SK-N-DZ (cell line): Measurements from ENCODE around the gene GAGE12J. TPM values are rescaled to one million over a fixed set of nuclear protein-coding genes. Genes with fewer than 3 reads are reported as not detected.
"Not testable (repeated sequence)": the region's sequence is repeated elsewhere in the genome, so short reads cannot be mapped to it uniquely, and the experiment has no call there.

Experiments
- DNase-seq: peaks from one replicate; pipeline ENCODE4 v3.0.0-alpha.2; 2015; ENCODE audit warnings: low spot score
- polyA plus RNA-seq, 2 experiments: library from polyadenylated mRNA; depleted of rRNA; stranded (reverse); fragments of >200 nt; gene quantifications; 2 replicates each; pipeline ENCODE4 v1.2.3, GENCODE V29; 2014

The GAGE12J gene, protein sequence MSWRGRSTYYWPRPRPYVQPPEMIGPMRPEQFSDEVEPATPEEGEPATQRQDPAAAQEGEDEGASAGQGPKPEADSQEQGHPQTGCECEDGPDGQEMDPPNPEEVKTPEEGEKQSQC
- polyA plus RNA-seq (2014; cell fraction: cytosol; rRNA removed) = not detected in 2 replicates
- not detected in 2 replicates for polyA plus RNA-seq (2014; cell fraction: nucleus; rRNA removed)

DNA sequence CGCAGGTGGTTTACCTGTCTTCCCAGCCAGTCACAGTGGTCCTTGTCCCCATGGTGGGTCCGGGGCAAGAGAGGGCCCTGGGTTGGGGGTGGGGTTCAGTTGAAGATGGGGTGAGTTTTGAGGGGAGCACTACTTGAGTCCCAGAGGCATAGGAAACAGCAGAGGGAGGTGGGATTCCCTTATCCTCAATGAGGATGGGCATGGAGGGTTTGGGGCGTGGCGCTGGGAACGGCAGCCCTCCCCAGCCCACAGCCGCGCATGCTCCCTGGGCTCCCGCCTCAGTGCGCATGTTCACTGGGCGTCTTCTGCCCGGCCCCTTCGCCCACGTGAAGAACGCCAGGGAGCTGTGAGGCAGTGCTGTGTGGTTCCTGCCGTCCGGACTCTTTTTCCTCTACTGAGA lies at the start of gene GAGE12J:
TSS of gene GAGE12J (plus strand) at position 301 of the 400 bp plus-strand sequence. CDS start 1,157 bp downstream, outside the sequence.
- DNase-seq = not testable (repeated sequence)

DNA sequence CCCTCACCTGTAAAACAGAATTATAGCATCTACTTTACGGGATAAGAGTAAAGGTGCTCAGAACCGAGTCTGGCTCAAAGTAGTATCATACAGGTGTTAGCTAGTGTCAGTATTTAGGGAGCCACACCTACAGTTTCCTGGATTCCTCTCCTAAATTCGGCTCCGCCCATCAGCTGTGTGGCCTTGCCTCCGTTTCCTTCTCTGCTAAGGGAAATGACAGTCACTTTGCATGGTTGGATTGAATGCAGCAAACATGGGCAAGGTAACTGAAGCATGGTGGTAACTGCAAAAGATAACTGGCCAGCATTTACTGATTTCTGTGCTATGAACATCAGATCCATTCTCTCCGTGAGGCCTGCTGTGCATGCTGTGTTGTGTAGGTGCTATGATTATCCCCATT lies 49.4 kb upstream of the GAGE12J start:
- DNase-seq = no peak

DNA sequence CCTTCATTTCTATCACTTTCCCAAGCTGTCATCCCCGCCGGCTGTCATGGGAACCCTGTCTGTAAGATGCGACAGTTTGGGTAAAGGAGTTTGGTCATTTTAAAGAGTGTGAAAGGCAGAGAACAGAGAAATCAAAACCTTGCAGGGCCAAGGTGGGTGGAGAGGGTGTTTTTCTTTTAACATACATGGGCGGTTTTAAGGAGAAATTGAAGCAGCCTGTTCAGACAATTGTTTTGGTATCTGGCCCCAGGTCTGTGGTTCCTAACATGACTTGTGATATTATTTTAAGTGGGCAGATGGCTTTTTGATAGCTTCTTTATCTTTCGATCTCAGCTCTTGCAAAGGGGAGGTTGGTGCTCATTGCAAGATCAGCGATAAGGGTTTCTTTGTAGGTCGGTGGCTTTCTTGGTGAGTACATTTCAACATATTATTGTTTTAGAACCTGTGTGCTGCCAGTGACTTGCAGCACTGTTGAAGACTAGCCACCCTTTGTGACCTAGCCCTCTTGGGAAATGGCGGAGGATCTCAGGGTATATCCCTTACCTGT lies 48.6 kb upstream of the GAGE12J start:
- DNase-seq = no peak

DNA sequence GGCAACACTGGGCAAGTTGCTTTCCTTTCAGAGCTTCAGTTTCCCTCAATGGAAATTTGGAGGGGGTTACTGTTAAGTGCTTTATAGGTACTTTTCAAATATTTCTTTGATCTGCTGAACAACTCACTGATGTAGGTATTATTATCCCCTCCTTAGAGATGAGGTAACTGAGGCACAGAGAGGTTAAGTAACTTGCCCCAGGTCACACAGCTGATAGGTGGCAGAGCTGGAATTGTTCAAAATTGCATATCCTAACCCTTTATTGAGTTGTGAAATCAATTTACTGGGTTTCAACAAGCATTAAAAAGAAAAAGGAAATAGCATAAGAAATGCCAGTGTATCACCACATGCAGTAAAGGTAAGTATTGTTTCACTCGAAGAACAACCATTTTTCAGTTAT lies 45.6 kb upstream of the GAGE12J start:
- no peak for DNase-seq

GRCh38 chrX:49276671-49277534 lies 44.9 kb upstream of the GAGE12J start:
- no peak for DNase-seq

DNA sequence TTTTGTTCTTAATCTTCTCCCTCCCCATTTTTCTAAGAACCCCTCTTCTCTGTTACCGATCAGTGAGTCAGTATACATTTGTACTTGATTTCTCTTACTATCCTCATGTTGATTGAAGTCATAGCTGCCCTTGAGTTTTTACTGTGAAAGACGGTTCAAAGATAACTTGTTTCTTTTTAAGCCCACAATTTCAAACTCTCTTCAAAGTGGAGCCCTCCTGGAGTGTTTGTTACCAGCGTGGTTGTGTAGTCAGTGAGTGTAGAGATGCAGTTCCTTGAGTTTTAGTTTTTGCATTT lies 44.4 kb upstream of the GAGE12J start:
- DNase-seq = no peak

DNA sequence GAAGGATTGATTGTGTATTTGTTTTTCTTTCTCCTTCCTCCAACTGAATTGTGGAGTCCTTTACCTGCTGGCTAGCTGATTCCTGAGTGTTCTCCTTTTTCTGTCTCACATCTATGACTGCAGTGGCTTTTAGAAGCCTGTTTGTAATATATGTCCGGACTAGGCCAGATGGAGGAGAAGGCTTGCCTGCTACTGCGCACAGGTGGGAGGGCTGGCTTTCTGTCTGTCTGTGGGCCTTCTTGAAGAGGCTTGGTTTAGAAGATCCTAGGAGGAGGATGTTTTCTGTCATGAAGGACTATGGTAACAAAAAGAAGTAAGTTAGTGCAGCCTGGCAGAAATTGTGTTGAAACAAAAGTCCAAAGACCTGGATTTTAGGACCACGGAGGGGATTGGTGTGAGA lies 43.8 kb upstream of the GAGE12J start:
- no peak for DNase-seq

- peak; percentile 67 for DNase-seq
Measured at GRCh38 chrX:49282647-49283011, 39.2 kb upstream of the GAGE12J start.

DNA sequence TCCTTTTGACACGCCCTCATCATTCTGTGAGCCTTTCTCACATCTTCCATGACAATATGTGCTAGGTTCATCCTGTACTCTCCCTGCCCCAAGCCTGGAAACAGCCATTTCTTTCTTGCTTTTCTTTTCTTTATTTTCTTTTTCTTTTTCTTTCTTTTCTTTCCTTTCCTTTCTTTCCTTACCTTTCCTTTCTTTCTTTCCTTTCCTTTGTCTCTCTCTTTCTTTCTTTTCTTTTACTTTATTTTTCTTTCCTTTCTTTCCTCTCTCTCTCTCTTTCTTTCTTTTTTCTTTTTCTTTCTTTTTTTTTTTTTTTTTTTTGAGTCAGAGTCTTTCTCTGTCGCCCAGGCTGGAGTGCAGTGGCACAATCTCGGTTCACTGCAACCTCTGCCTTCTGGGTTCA lies 37.6 kb upstream of the GAGE12J start:
- no peak for DNase-seq

- no peak for DNase-seq
Measured at GRCh38 chrX:49286136-49286535, 35.7 kb upstream of the GAGE12J start.

DNA sequence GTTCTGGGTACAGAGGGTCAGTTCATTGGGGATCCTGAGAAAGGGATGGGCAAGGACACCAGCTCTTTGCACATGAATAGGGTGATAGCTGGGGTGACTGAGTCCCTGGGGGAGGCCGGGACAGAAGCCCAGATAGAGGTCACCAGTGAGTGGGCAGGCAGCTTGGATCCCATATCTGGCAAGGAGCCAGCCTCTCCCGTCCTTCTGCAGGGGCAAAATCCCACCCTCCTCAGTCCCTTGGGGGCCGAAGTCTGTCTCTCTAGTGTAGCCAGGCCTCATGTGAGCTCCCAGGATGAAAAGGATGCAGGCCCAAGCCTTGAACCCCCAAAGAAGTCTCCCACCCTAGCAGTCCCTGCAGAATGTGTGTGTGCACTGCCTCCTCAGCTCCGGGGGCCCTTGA lies 35.3 kb upstream of the GAGE12J start:
- DNase-seq = no peak

DNA sequence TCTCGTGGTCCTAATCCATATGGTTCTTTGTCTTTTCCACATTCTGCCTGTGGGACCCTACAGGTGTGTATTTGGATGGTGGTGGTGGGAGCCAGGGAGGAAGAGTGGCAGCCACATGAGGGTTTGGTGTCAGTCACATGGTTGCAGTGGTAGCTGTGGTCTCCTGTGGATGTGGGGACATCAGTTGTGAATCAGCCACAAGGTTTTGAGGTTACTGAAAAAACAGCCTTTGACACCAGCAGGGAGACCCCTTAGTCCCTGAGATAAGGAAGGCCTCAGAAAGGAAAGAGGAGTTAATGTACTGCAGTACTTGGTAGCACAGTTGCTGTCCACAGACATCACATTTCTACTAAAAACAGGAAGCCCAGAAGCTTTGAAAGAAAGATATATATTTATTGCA lies 34.2 kb upstream of the GAGE12J start:
- no peak for DNase-seq

DNA sequence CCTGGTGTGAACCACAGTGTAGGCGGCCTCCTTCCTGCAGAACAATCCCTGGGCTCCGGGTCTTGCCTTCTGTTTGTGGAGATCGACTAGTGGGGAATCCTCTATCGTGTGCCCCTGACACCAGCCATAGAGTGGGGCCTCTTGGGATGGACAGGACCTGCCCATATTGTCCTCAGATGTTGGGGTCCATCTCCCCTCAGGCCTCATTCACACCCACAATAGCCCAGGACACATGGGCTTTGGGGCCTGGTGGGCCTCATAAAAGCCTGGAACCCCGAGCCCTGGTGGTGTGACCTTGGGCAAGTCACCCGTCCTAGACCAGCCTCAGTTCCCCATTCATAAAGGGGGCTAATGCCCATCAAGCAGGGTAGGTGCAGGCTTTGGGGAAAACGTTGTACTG lies 31.6 kb upstream of the GAGE12J start:
- no peak for DNase-seq

- DNase-seq = peak; percentile 47
Measured at GRCh38 chrX:49291615-49292337, 30.1 kb upstream of the GAGE12J start.

DNA sequence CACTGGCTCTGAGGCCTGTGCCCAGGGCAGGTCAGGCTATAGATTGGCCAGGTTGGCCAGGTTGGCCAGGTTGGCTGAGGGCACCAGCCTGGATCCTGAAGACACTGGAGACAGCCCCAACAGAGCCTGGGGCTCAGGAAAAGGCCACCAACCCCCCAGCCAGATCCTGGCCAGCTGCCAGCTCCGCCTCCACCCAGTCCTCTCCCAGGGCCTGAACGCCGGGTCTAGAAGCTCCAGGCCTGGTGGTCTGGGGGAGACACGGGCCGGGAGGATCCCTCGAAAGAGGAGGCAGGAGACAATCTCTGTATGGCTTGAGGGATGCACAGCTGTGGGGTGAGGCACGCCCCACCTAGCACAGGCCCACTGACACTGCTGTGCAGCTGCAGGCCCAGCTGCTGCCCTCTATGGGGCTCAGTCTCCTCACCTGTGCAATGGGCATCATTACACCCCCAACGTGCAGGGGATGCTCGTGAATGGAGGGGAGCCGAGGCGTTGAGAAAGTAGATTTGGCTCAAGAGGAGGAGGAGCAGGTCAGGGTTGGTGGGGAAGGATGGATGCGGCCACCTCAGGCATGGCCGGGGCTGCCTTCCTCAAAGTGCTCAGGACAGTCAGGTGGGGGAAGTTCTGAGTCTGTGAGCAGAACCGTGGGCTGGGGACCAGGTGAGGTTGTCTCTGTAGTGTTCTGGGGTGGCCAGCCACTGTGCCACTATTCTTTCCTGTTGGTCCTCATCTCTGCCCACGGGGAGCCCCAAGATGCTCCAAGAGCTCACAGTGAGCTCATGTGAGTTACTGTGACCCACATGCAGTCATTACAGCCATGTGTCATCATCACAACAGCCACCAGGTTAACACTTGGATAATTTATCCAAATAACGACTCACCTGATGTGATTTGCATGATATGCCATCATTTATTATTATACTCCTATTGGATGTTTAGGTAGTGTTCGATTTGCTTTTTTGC lies 29.2 kb upstream of the GAGE12J start:
- no peak for DNase-seq

DNA sequence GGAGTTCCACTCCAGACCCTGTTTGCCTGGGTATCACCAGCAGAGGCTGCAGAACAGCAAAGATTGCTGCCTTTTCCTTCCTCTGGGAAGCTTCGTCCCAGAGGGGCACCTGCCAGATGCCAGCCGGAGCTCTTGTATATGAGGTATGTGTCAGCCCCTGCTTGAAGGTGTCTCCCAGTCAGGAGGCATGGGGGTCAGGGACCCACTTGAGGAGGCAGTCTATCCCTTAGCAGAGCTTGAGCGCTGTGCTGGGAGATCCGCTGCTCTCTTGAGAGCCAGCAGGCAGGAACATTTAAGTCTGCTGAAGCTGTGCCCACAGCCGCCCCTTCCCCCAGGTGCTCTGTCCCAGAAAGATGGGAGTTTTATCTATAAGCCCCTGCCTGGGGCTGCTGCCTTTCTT lies 22.5 kb upstream of the GAGE12J start:
- DNase-seq = not testable (repeated sequence)

DNA sequence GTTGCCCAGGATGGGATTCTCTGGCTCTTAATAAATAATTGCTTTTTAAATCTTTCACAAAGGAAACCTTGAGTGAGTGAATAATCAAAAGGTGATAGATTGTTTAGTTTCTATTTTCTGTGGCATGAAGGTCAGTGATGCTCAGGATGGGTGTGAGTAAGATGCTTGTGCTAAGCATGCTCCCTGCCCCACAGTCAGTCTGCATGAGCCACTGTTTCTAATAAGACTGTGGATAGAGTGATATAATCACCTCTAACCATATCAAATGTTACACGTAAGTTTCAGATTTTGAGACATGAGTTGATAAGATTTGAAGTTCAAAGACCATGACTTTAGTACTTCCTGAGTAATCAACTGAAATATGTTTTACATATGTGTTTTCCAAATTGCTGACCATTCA lies 21.1 kb upstream of the GAGE12J start:
- DNase-seq = no peak

GRCh38 chrX:49303346-49303745 lies 18.5 kb upstream of the GAGE12J start, which contains the start of gene GAGE10:
Gene GAGE10, plus strand, starts transcription at chrX:49303646. Its CDS starts 1,214 bp downstream, at chrX:49304860.
- no peak for DNase-seq

GRCh38 chrX:49307775-49308174 lies 14.1 kb upstream of the GAGE12J start:
- not testable (repeated sequence) for DNase-seq

GRCh38 chrX:49308604-49309269 lies 13.1 kb upstream of the GAGE12J start:
- no peak for DNase-seq
